CD4-positive, alpha-beta T cell treated with Interleukin-4 for 1 hour (primary cell): ENCODE results near the gene FRMD7.
"Not testable (repeated sequence)": the region's sequence is repeated elsewhere in the genome, so short reads cannot be mapped to it uniquely, and the experiment has no call there.

Experiments used
- DNase-seq, 2 donors: peaks; one replicate each; pipeline ENCODE4 v3.0.0-alpha.2; 2020 to 2022

The FRMD7 gene

GRCh38 chrX:132127743-132128142 is at the start of gene FRMD7:
Gene FRMD7 (minus strand): TSS chrX:132128020. CDS start chrX:132127844, 176 bp downstream.
- DNase-seq = no peak

- no peak for DNase-seq
These were observed 45.8 kb upstream of the FRMD7 start for GRCh38 chrX:132173647-132174046.

- DNase-seq = no peak
These were observed 44.1 kb upstream of the FRMD7 start for GRCh38 chrX:132171881-132172280.

GRCh38 chrX:132171478-132171877 is 43.7 kb upstream of the FRMD7 start:
- DNase-seq = peak in 1 of 2 donors; percentile 2

- DNase-seq = no peak
These were observed 41.7 kb upstream of the FRMD7 start for GRCh38 chrX:132169554-132169953.

GRCh38 chrX:132165651-132166050 is 37.8 kb upstream of the FRMD7 start:
- no peak for DNase-seq

GRCh38 chrX:132165005-132165404 is 37.2 kb upstream of the FRMD7 start:
- DNase-seq = no peak

GRCh38 chrX:132163094-132163493 is 35.3 kb upstream of the FRMD7 start:
- not testable (repeated sequence) for DNase-seq

- DNase-seq = no peak
These were observed 25.3 kb upstream of the FRMD7 start for GRCh38 chrX:132153166-132153565.

- DNase-seq = no peak
These were observed 18.6 kb upstream of the FRMD7 start for GRCh38 chrX:132146456-132146855.

GRCh38 chrX:132144061-132144460 is 16.2 kb upstream of the FRMD7 start:
- no peak for DNase-seq

GRCh38 chrX:132125906-132126305 is 1.9 kb downstream of the FRMD7 start:
- no peak for DNase-seq

GRCh38 chrX:132120913-132121312 is 6.9 kb downstream of the FRMD7 start:
- DNase-seq = no peak

GRCh38 chrX:132119821-132120515 is 7.9 kb downstream of the FRMD7 start:
- DNase-seq = no peak

- DNase-seq = no peak
These were observed 8.5 kb downstream of the FRMD7 start for GRCh38 chrX:132119283-132119682.

GRCh38 chrX:132118358-132118757 is 9.5 kb downstream of the FRMD7 start:
- DNase-seq = no peak

- DNase-seq = no peak
These were observed 12.0 kb downstream of the FRMD7 start for GRCh38 chrX:132115792-132116191.

- no peak for DNase-seq
These were observed 13.2 kb downstream of the FRMD7 start for GRCh38 chrX:132114607-132115006.

GRCh38 chrX:132107291-132107690 is 20.5 kb downstream of the FRMD7 start:
- no peak for DNase-seq

GRCh38 chrX:132101799-132102198 is 26.0 kb downstream of the FRMD7 start:
- DNase-seq = no peak

GRCh38 chrX:132101206-132101605 is 26.6 kb downstream of the FRMD7 start:
- no peak for DNase-seq

GRCh38 chrX:132098704-132099103 is 29.1 kb downstream of the FRMD7 start:
- DNase-seq = not testable (repeated sequence)

GRCh38 chrX:132094164-132094563 is 33.7 kb downstream of the FRMD7 start:
- no peak for DNase-seq

- DNase-seq = no peak
These were observed 34.5 kb downstream of the FRMD7 start for GRCh38 chrX:132093239-132093860.
